ENCODE measurements around the gene OR10R2. TPM values are rescaled to one million over a fixed set of nuclear protein-coding genes. Genes with fewer than 3 reads are reported as not detected.

OR10R2 gene
- total RNA-seq, 4 donors from 2014 or later = not detected

GRCh38 chr1:158493054-158493453 is 21.0 kb downstream of the OR10R2 start:
- TF ChIP-seq EP300 (IDR thresholded peaks at IDR 0.05) (no peak), POLR2A (IDR thresholded peaks at IDR 0.05) (no peak), CTCF (IDR thresholded peaks at IDR 0.05) (no peak), POLR2AphosphoS5 (IDR thresholded peaks at IDR 0.05) (no peak)
- H3K9me3 ChIP-seq = no peaks in the 10 kb centered on the region
- no peak for ATAC-seq
- H3K27ac ChIP-seq = no peak overlapping the region
- no peaks in the 10 kb centered on the region for H3K4me1 ChIP-seq
- H3K27me3 ChIP-seq = no peaks in the 10 kb centered on the region
- H3K36me3 ChIP-seq = no peaks in the 10 kb centered on the region
- no peak overlapping the region for H3K4me3 ChIP-seq
- 70 to 74% methylated on average over 3 of the region's 3 CpGs for WGBS, 2 donors (ENCODE audit: low coverage in 1 of 2)

GRCh38 chr1:158494796-158495195 is 22.8 kb downstream of the OR10R2 start:
- H3K4me3 ChIP-seq = no peak overlapping the region
- no peaks in the 10 kb centered on the region for H3K4me1 ChIP-seq
- H3K9me3 ChIP-seq = no peaks in the 10 kb centered on the region
- TF ChIP-seq POLR2A (IDR thresholded peaks at IDR 0.05) (no peak), EP300 (IDR thresholded peaks at IDR 0.05) (no peak), POLR2AphosphoS5 (IDR thresholded peaks at IDR 0.05) (no peak), CTCF (IDR thresholded peaks at IDR 0.05) (no peak)
- no peak overlapping the region for H3K27ac ChIP-seq
- no peaks in the 10 kb centered on the region for H3K27me3 ChIP-seq
- ATAC-seq = no peak
- no peaks in the 10 kb centered on the region for H3K36me3 ChIP-seq
- WGBS, 2 donors (ENCODE audit: low coverage in 1 of 2) = 37 to 39% methylated on average over 2 of the region's 2 CpGs

- no peak for ATAC-seq
- WGBS, 2 donors (ENCODE audit: low coverage in 1 of 2) = 38% methylated on average over 2 of the region's 2 CpGs
These were observed 24.4 kb downstream of the OR10R2 start for GRCh38 chr1:158496374-158496773.

GRCh38 chr1:158506369-158506987 is 34.5 kb downstream of the OR10R2 start:
- TF ChIP-seq POLR2A (IDR thresholded peaks at IDR 0.05) (no peak), EP300 (IDR thresholded peaks at IDR 0.05) (no peak), POLR2AphosphoS5 (IDR thresholded peaks at IDR 0.05) (no peak), CTCF (IDR thresholded peaks at IDR 0.05) (no peak)
- no peaks in the 10 kb centered on the region for H3K27me3 ChIP-seq
- H3K9me3 ChIP-seq = peaks cover 0 to 13% (median 0%) of the 10 kb centered on the region in 3 donors
- no peaks in the 10 kb centered on the region for H3K4me1 ChIP-seq
- no peaks in the 10 kb centered on the region for H3K36me3 ChIP-seq
- no peak overlapping the region for H3K27ac ChIP-seq
- no peak for ATAC-seq
- 20 to 60% methylated on average over 1 of the region's 1 CpG for WGBS, 2 donors (ENCODE audit: low coverage in 1 of 2)
- no peak overlapping the region for H3K4me3 ChIP-seq

More at GRCh38 chr1:158496374-158496773, 24.4 kb downstream of the OR10R2 start:
- TF ChIP-seq CTCF (IDR thresholded peaks at IDR 0.05) (no peak), POLR2AphosphoS5 (IDR thresholded peaks at IDR 0.05) (no peak), EP300 (IDR thresholded peaks at IDR 0.05) (no peak), POLR2A (IDR thresholded peaks at IDR 0.05) (no peak)
- H3K4me3 ChIP-seq = no peak overlapping the region
- no peaks in the 10 kb centered on the region for H3K36me3 ChIP-seq
- H3K27me3 ChIP-seq = no peaks in the 10 kb centered on the region
- H3K27ac ChIP-seq = no peak overlapping the region
- no peaks in the 10 kb centered on the region for H3K9me3 ChIP-seq
- H3K4me1 ChIP-seq = no peaks in the 10 kb centered on the region

GRCh38 chr1:158507511-158507910 is 35.5 kb downstream of the OR10R2 start:
- no peak for TF ChIP-seq EP300 (IDR thresholded peaks at IDR 0.05)
- TF ChIP-seq POLR2AphosphoS5 (IDR thresholded peaks at IDR 0.05) = no peak
- no peak for TF ChIP-seq CTCF (IDR thresholded peaks at IDR 0.05)
- no peak for TF ChIP-seq POLR2A (IDR thresholded peaks at IDR 0.05)
- Histone ChIP-seq H3K36me3 (no peaks in the 10 kb centered on the region), H3K27ac (no peak overlapping the region), H3K4me3 (no peak overlapping the region), H3K9me3 (peaks cover 0 to 13% (median 0%) of the 10 kb centered on the region in 3 donors), H3K27me3 (no peaks in the 10 kb centered on the region), H3K4me1 (no peaks in the 10 kb centered on the region)
- no peak for ATAC-seq
- 80 to 90% methylated on average over 2 of the region's 2 CpGs for WGBS, 2 donors (ENCODE audit: low coverage in 1 of 2)

Measured in gastroesophageal sphincter (tissue), 4 donors.